Gastrocnemius medialis (tissue), 4 donors: ENCODE results near the gene WFIKKN1. TPM values are rescaled to one million over a fixed set of nuclear protein-coding genes. Genes with fewer than 3 reads are reported as not detected.

ENCODE experiments used
- ATAC-seq, 2 donors: fragments of 150-250 bp; one replicate each; pipeline ENCODE4 v1.9.1; 2016
- DNase-seq, 2 donors: peaks; one replicate each; pipeline ENCODE4 v3.0.0-alpha.2; 2019
- H3K27ac ChIP-seq, 4 donors: fragments of 200-600 bp; sonication (generic); 1 replicate in 1 of 4; 2 replicates in 3 of 4; pipeline ENCODE4 v1.5.1; 2016 to 2018; ENCODE audit warnings: mild to moderate bottlenecking in 2 of 4, moderate library complexity in 1 of 4
- H3K27me3 ChIP-seq, 3 donors: fragments of 200-600 bp; sonication (generic) in 2 of 3; 1 replicate in 1 of 3; 2 replicates in 2 of 3; pipeline versions ENCODE4 v1.5.1 to v1.6.0; 2016 to 2019; ENCODE audit warnings: mild to moderate bottlenecking in 1 of 3, moderate library complexity in 1 of 3
- H3K36me3 ChIP-seq, 2 donors: fragments of 200-600 bp; sonication (generic) in 1 of 2; one replicate each; pipeline ENCODE4 v1.5.1; 2017 to 2018
- H3K4me1 ChIP-seq, 2 donors: fragments of 200-600 bp; sonication (generic) in 1 of 2; one replicate each; pipeline ENCODE4 v1.5.1; 2016 to 2017; ENCODE audit warnings: mild to moderate bottlenecking in 2 of 2
- H3K4me3 ChIP-seq, 4 donors: fragments of 200-600 bp; sonication (generic) in 3 of 4; 1 replicate in 1 of 4; 2 replicates in 3 of 4; pipeline ENCODE4 v1.5.1; 2016 to 2019; ENCODE audit warnings: mild to moderate bottlenecking in 2 of 4
- H3K9me3 ChIP-seq, 3 donors: fragments of 200-600 bp; sonication (generic) in 2 of 3; 1 replicate in 1 of 3; 2 replicates in 2 of 3; pipeline ENCODE4 v1.5.1; 2016 to 2019
- CTCF ChIP-seq, 5 experiments: fragments of 450-650 bp in 3 of 5; fragments of 200-600 bp in 2 of 5; sonication (generic) in 2 of 5; IDR thresholded peaks in 4 of 5; conservative IDR thresholded peaks in 1 of 5; 1 replicate in 4 of 5; 2 replicates in 1 of 5; pipeline ENCODE4 v1.5.1; 2016 to 2019; ENCODE audit warnings: antibody characterized with exemption in 5 of 5, mild to moderate bottlenecking in 3 of 5, moderate library complexity in 3 of 5
- POLR2A ChIP-seq, 2 donors: fragments of 450-650 bp; IDR thresholded peaks; one replicate each; pipeline ENCODE4 v1.6.1; 2017; ENCODE audit warnings: antibody characterized with exemption in 2 of 2, mild to moderate bottlenecking in 2 of 2, moderate library complexity in 2 of 2
- in situ Hi-C, 4 donors: fragments of 200-750 bp; cut with MboI; loops; one replicate each; pipeline versions ENCODE4 v1.15.0 to v1.8.0; 2017; ENCODE audit warnings: low sequenced_read_pairs in 4 of 4
- intact Hi-C: fragments of 100-400 bp; cut with DNase I; formaldehyde crosslinking; loops from one replicate; pipeline ENCODE4 v1.15.1; 2023; ENCODE audit warnings: low total_unique reads
- total RNA-seq, 4 donors: library from RNA; depleted of rRNA; stranded (reverse); fragments of >200 nt; gene quantifications; one replicate each; pipeline versions ENCODE4 v1.1.0 to v1.2.3, GENCODE V29; 2016

The WFIKKN1 gene
- total RNA-seq, 4 donors from 2014 or later: 0.12 to 3.2 (median 1.3) TPM

- Histone ChIP-seq H3K4me3 (no peak overlapping the region), H3K4me1 (peaks cover 11 to 23% of the 10 kb centered on the region in 2 donors), H3K36me3 (no peaks in the 10 kb centered on the region), H3K27ac (no peak overlapping the region), H3K27me3 (no peaks in the 10 kb centered on the region), H3K9me3 (no peaks in the 10 kb centered on the region)
- intact Hi-C loops (no loop called here), in situ Hi-C loops (no loop called here)
- DNase-seq: no peak
- TF ChIP-seq POLR2A (IDR thresholded peaks at IDR 0.05) (no peak), CTCF (IDR thresholded peaks at IDR 0.05 in 4 of 5, conservative IDR thresholded peaks at IDR 0.05 in 1 of 5) (no peak)
- no peak for ATAC-seq
These were observed 24.0 kb upstream of the WFIKKN1 start for GRCh38 chr16:606656-607307.

- no peaks in the 10 kb centered on the region for H3K9me3 ChIP-seq
- H3K27me3 ChIP-seq: no peaks in the 10 kb centered on the region
- H3K27ac ChIP-seq: no peak overlapping the region
- H3K36me3 ChIP-seq: no peaks in the 10 kb centered on the region
- peaks cover 11 to 23% of the 10 kb centered on the region in 2 donors for H3K4me1 ChIP-seq
- intact Hi-C loops (no loop called here), in situ Hi-C loops (no loop called here)
- no peak for TF ChIP-seq POLR2A (IDR thresholded peaks at IDR 0.05)
- no peak for TF ChIP-seq CTCF (IDR thresholded peaks at IDR 0.05 in 4 of 5, conservative IDR thresholded peaks at IDR 0.05 in 1 of 5)
- no peak overlapping the region for H3K4me3 ChIP-seq
- ATAC-seq (no peak), DNase-seq (no peak)
These were observed 22.8 kb upstream of the WFIKKN1 start for GRCh38 chr16:608019-608418.

GRCh38 chr16:609316-609715, 21.5 kb upstream of the WFIKKN1 start:
- Histone ChIP-seq H3K27me3 (no peaks in the 10 kb centered on the region), H3K4me1 (peaks cover 11 to 21% of the 10 kb centered on the region in 2 donors), H3K36me3 (no peaks in the 10 kb centered on the region), H3K27ac (peak overlapping the region in 1 of 4 donors; percentile 41), H3K9me3 (no peaks in the 10 kb centered on the region), H3K4me3 (no peak overlapping the region)
- no peak for TF ChIP-seq CTCF (IDR thresholded peaks at IDR 0.05 in 4 of 5, conservative IDR thresholded peaks at IDR 0.05 in 1 of 5)
- TF ChIP-seq POLR2A (IDR thresholded peaks at IDR 0.05): no peak
- in situ Hi-C loops (no loop called here), intact Hi-C loops (no loop called here)
- ATAC-seq (no peak), DNase-seq (no peak)

- H3K4me3 ChIP-seq: no peak overlapping the region
- no peaks in the 10 kb centered on the region for H3K27me3 ChIP-seq
- intact Hi-C loops (loop anchor here (2.0 kb wide), 1 partner anchor 31 kb away; no protein-coding TSS in a partner anchor), in situ Hi-C loops (no loop called here)
- no peaks in the 10 kb centered on the region for H3K36me3 ChIP-seq
- ATAC-seq: peak in 1 of 2 donors; percentile 31
- peaks cover 11 to 17% of the 10 kb centered on the region in 2 donors for H3K4me1 ChIP-seq
- TF ChIP-seq POLR2A (IDR thresholded peaks at IDR 0.05): no peak
- no peak for TF ChIP-seq CTCF (IDR thresholded peaks at IDR 0.05 in 4 of 5, conservative IDR thresholded peaks at IDR 0.05 in 1 of 5)
- peak overlapping the region in 2 of 4 donors; percentile 10 to 41 for H3K27ac ChIP-seq
- no peaks in the 10 kb centered on the region for H3K9me3 ChIP-seq
- no peak for DNase-seq
These were observed 20.8 kb upstream of the WFIKKN1 start for GRCh38 chr16:609984-610383.
